ENCODE data around the gene AKAP3. TPM values are rescaled to one million over a fixed set of nuclear protein-coding genes. Genes with fewer than 3 reads are reported as not detected.

AKAP3 gene
- total RNA-seq: 1 to 10 TPM in 2 of 4 donors, under 1 TPM in 1, not detected in 1; 0.44 to 4.5 (median 2.5) TPM

- TF ChIP-seq CTCF (IDR thresholded peaks at IDR 0.05; ENCODE audit: low read depth): no peak
Observed at GRCh38 chr12:4648501-4649357, at the start of gene AKAP3, which contains the start of gene NDUFA9. TSS of gene AKAP3 (minus strand) at chr12:4649051. CDS start at chr12:4638196, 10,855 bp downstream. TSS of gene NDUFA9 (plus strand) at chr12:4649114. CDS start at chr12:4649127, 13 bp downstream.

GRCh38 chr12:4690760-4691159 lies 41.9 kb upstream of the AKAP3 start:
- no peak for TF ChIP-seq CTCF (IDR thresholded peaks at IDR 0.05; ENCODE audit: low read depth)

GRCh38 chr12:4685317-4685716 lies 36.5 kb upstream of the AKAP3 start:
- TF ChIP-seq CTCF (IDR thresholded peaks at IDR 0.05; ENCODE audit: low read depth): no peak

- TF ChIP-seq CTCF (IDR thresholded peaks at IDR 0.05; ENCODE audit: low read depth): no peak
Observed at GRCh38 chr12:4681732-4682131, 32.9 kb upstream of the AKAP3 start.

GRCh38 chr12:4679711-4680110 lies 30.9 kb upstream of the AKAP3 start:
- no peak for TF ChIP-seq CTCF (IDR thresholded peaks at IDR 0.05; ENCODE audit: low read depth)

GRCh38 chr12:4665236-4665635 lies 16.4 kb upstream of the AKAP3 start:
- TF ChIP-seq CTCF (IDR thresholded peaks at IDR 0.05; ENCODE audit: low read depth): no peak

GRCh38 chr12:4663971-4664505 lies 15.2 kb upstream of the AKAP3 start:
- TF ChIP-seq CTCF (IDR thresholded peaks at IDR 0.05; ENCODE audit: low read depth): no peak

Data from subcutaneous adipose tissue (tissue), 4 donors.